Measurements from ENCODE around the gene BANP.

DNA sequence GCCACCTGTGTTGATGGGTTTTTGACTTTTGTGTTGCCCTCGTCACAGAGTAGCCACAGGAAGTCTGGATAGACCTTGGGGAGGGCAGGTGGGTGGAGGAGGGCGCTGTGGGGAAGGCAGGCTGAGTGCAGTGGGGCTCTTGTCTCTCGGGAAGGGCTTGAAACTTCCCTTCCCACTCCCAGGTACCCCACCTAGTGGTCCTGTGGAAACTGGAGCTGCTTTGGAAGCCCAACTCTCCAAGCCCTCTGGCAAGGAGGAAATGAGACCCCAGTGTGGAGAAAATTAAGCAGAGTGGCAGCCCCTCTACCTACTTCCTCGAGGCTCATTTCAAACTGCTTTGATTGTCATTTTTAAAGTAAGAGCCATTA lies 24.1 kb upstream of the BANP start:
- no peak for TF ChIP-seq EZH2 (IDR thresholded peaks at IDR 0.05; ENCODE audit: borderline replicate concordance, low read length)
- TF ChIP-seq, protein P1, sequence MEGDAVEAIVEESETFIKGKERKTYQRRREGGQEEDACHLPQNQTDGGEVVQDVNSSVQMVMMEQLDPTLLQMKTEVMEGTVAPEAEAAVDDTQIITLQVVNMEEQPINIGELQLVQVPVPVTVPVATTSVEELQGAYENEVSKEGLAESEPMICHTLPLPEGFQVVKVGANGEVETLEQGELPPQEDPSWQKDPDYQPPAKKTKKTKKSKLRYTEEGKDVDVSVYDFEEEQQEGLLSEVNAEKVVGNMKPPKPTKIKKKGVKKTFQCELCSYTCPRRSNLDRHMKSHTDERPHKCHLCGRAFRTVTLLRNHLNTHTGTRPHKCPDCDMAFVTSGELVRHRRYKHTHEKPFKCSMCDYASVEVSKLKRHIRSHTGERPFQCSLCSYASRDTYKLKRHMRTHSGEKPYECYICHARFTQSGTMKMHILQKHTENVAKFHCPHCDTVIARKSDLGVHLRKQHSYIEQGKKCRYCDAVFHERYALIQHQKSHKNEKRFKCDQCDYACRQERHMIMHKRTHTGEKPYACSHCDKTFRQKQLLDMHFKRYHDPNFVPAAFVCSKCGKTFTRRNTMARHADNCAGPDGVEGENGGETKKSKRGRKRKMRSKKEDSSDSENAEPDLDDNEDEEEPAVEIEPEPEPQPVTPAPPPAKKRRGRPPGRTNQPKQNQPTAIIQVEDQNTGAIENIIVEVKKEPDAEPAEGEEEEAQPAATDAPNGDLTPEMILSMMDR (IDR thresholded peaks at IDR 0.05; ENCODE audit: low read length), result no peak

All from OCI-LY1 (cell line).